ENCODE results near the gene SH3TC2.
"Not testable (repeated sequence)": the region's sequence is repeated elsewhere in the genome, so short reads cannot be mapped to it uniquely, and the experiment has no call there.

The SH3TC2 gene

DNA sequence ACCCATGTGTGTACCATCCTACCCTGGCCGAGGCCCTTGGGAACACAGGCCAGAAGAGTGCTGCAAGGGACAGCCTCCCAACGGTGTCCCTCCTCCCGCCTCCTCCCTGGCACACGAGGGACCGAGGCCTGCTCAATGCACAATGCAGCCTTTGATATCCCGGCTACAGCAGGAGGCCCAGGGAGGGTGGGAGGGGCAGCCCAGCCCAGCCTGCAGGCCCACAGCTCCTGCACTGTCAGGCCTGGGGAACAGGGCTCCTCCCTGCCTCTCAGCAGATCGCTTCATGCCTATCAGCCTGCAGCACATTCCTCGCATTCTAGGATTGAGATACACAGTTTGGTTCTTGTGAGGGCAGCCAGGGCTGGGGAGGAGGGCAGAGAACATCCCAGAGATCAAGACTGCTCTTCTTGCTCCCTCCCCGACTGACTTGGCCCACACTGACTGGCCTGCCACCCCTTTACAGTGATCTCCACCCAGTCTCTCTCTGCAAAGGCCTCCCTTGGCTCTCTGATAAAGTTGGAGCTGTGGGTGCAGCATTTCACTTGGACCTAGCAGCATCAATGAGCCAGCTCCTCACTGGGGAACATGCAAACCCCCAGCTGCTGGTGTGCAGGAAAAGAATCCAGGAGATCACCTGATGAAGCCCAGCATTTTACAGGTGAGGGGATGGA lies at the start of gene SH3TC2:
SH3TC2 (minus strand) TSS at position 46 of the 671 bp plus-strand sequence; CDS start at position 6, 40 bp downstream.
- peak; percentile 96 for DNase-seq

DNA sequence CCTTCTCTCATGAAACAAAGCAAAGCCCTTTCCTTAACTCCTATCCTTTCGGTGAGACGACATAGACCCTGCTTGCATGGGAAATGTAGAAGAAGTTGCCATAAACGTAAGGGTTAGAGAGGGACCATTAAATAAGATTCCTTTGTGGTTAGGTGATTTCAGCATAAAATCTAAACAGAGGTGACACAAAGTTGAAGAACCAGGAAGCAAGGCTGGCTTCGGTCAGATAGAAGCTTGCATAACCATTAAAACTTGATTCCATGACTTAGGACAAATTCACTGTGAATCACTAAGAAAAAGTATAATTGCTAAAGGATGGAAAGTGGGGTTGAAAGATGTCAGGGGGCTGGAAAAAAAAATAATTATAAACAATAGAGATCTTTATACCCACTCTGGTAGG lies 47.5 kb upstream of the SH3TC2 start:
- DNase-seq, result no peak

DNA sequence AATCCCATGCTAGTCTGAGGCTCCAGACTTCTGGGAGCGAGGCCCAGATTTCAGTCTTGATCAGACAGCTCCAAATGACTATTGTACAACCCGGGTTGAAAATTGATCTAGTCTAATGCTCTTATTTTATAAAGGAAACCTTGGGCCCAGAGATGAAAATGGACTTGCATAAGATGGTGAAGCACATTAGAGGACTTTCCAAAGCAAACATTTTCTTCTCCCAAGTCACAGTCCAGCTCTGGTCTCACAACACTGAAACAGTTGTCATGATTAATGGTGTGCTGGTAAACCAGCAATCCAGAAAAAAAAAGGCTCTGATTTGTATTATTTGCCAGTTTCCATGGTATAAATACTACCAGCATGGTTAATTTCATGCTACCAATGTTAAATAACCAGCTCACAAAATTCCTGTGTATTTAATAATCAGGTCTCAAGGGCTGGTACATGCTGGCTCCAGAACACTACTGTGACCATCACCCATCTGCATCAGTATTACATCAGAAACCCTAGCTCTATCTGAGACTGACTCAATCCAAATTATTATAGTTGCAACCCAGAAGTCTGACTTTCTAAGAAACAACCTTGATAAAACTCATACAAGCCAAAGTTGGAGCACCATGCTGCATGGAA lies 45.9 kb upstream of the SH3TC2 start:
- DNase-seq, result no peak

DNA sequence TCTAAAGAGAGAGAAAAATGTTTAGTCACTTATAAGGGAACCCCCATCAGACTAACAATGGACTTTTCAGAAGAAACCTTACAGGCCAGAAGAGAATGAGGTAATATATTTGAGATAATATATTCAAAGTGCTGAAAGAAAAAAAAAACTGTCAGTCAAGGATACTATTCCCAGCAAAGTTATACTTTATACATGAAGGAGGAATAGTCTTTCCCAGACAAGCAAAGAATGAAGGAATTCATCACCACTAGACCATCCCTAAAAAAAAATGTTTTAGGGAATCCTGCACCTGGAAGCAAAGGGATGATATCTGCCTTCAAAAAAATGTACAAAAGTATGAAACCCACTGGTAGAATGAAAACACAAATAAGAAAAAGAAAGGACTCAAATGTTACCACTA lies 37.5 kb upstream of the SH3TC2 start:
- DNase-seq, result no peak

DNA sequence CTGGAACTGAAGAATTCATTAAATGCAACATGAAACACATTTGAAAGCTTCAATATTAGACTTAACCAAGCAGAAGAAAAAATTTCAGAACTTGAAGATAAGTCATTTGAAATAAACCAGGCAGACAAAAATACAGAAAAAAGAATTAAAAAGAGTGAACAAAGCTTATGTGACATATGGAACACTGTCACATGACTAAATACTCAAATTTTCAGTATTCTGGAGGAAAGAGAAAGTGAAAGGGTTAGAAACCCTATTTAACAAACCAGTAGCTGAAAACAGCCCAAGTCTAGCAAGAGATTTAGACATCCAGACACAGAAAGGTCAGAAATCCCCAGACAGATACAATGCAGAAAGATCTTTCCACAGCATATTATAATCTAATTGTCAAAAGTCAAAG lies 37.1 kb upstream of the SH3TC2 start:
- no peak for DNase-seq

DNA sequence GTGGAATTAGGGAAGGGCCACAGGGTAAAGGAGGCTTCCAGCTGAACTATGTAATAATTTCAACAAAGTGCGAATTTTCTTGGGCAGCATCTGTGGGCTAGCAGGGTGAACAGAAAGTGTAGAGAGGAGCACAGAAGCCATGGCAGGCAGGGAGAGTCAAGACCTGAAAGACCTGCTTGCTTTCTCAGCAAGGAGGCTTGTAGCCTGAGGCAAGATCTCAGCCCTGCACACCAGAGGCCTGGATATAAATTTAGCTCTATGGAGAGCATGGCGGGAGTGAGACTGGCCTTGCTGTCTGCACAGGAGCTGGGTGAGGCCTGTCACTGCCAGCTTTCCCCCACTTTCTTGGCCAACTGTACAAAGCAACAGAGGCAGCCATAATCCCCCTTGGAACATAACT lies 32.1 kb upstream of the SH3TC2 start:
- DNase-seq, result no peak

DNA sequence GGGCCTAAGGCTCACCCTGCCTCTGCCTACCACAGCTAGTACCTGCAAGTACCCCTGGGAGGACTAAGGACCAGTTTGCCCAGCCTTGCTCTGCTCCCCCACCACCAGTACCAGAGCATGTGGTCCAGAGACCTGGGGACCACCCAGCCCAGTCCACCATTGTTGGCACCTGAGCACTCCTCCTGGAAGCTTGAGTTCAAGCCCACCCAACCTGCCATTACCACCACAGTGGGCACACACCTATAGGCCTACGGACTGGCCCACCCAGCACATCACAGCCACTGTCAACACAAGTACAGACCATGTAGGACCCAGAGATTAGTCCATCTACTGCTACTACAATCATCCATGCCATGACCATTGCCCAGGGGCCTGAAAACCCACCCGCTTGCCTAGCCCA lies 30.8 kb upstream of the SH3TC2 start:
- no peak for DNase-seq

DNA sequence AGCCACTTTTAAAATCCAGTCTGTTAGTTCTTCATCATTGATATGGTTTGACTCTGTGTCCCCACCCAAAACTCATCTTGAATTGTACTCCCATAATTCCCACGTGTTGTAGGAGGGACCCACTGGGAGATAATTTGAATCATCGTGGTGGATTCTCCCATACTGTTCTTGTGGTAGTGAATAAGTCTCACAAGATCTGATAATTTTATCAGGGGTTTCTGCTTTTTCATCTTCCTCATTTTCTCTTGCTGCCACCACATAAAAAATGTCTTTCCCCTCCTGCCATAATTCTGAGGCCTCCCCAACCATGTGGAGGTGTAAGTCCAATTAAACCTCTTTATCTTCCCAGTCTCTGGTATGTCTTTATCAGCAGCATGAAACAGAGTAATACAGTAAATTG lies 26.9 kb upstream of the SH3TC2 start:
- DNase-seq, result peak; percentile 26

DNA sequence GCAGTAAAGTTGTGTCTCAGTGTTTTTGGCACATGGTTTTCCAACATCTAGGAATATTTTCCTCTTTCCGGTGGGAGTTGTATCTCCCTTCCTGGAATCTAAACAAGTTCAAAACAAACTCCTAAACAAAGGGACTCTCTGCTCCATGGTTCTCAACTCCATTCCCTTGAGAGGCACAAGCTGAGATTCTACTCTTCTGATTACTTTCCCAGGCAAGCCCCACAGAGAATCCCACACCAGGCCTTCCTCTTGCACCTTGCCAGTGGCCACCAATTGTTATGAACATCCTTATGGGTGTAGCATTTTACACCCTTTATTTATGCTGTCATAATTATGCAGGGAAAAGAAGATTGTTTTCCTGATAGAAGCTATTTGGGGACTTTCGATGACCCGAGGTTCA lies 25.8 kb upstream of the SH3TC2 start:
- DNase-seq, result no peak

DNA sequence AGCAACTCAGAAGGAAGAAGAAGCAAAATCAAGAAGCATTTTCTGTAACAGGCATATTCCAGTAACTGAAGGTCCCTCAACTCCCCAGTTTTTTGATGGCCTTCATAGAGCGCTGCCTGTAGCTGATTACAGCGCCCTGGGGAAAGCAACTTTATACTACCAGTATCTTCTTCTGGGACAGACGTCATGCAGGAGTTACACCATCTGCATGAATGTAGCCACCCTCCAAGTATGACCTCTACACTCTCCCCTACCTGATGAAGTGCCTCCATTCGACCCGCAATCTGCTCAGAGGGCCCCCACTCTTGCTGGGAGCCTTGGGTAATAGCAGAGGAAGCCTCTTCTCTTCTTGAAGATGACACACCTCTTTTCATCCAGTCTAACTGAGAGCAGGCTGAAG lies 21.0 kb upstream of the SH3TC2 start:
- no peak for DNase-seq

DNA sequence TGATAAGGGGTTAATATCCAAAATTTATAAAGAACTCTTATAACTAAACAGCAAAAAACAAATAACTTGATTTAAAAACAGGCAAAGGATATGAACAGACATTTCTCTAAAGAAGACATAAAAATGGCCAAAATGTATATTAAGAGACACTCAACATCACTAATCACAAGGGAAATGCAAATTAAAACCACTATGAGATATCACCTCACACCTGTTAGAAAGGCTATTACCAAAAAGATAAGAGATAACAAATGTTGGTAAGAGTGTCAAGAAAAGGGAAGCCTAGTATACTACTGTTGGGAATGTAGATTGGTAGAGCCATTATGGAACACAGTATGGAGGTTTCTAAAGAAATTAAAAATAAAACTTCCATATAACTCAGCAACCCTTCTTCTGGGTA lies 19.4 kb upstream of the SH3TC2 start:
- DNase-seq, result no peak

DNA sequence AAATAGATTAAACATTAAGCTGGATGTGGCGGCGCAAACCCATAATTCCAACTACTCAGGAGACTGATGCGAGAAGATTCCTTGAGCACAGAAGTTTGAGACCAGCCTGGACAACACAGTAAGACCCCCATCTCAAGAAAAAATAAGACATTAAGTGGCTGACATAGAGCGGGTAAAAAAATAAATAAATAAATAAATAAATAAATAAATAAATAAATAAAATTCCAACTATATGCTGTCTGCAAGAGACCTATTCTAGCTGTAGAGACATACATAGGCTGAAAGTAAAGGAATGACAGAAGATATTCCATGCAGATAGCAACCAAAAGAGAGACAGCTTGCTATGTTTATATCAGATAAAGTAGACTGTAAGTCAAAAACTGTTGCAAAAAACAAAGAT lies 17.4 kb upstream of the SH3TC2 start:
- no peak for DNase-seq

DNA sequence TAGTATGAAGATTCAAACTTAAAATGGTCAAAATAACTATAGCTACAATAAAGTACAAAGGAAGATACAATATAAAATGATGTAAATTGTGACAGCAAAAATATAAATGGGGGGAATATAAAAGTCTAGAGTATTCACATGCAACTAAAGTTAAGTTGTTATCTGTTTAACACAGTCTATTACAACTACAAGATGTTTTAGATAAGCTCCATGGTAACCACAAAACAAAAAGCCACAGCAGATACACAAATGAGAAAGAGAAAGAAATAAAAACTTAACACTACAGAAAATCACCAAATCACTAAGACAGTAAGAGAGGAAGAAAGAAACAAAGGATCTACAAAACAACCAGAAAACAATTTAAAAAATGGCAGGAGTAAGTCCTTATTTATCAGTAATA lies 17.0 kb upstream of the SH3TC2 start:
- DNase-seq, result peak; percentile 92

DNA sequence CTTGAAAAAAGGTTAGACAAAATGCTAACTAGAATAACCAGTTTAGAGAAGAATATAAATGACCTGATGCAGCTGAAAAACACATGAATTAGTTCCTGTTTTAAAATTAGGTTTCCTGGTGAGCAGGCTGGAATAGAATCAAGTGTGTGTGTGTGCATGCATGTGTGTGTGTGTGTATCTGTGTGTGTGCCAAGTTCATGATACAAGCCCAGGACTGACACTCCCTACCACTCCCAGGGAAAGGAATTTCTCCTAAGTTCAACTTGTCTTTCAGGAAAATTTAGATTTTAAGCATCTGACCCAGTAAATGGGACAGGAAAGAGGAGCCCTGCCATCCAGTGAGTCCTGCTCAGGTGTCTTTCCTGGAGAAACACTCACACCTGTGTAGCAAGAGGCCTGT lies 11.2 kb upstream of the SH3TC2 start:
- DNase-seq, result not testable (repeated sequence)

DNA sequence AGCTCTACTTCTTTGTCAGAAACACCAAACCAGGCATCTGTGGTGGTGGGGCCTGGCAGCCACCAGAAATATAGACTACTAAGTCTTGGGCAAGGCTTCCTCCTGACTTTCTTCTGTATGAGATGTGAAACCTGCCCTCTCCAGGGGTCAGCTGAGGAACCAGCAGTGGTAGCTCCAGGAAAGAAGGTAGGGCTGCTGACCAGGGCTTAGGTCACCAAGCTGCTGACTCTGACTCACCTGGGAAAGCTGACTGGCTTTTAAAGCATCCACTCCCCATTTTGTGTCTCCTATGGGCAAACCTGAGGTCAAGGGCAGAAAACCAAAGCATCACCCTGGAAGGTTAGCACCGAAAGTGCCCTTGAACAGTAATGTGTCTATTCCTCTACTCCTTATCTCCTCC lies 10.4 kb upstream of the SH3TC2 start:
- no peak for DNase-seq

DNA sequence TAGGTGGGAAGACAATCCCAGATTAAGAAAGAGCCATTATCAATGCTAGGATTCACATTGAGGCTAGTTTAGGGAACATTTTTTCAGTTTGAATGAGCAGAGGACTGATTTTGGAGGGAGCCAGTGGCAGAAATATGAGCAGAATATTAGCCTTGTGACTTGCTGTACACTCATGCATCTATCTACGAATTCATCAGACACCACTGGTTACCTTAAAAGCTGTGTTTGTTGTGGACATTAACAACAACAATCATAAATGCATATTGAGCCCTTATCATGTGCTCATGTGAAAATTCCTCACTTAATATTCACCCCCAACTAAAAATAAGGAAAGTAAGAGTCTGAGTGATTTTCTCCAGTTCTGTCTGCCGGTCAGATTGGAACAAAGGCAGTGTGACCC lies 9.9 kb upstream of the SH3TC2 start:
- no peak for DNase-seq

DNA sequence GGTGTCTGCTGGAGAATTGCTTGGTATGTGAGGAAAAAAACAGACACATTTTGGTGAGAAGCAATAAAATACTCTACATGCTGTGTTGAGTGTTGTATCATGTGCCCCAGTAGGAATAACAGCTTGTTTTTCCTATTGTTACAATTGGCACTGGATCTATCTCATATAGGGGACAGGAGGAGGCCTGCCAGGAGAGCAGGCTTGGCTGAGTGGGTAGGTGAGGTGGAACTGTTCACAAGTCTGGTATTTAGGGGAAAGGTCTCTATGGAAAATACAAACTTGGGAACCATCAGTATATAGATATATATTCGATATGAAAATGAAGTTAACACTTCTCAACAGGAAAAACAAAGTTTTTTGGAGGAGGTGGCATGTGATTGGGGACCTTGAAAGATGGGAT lies 9.5 kb upstream of the SH3TC2 start:
- DNase-seq, result no peak

DNA sequence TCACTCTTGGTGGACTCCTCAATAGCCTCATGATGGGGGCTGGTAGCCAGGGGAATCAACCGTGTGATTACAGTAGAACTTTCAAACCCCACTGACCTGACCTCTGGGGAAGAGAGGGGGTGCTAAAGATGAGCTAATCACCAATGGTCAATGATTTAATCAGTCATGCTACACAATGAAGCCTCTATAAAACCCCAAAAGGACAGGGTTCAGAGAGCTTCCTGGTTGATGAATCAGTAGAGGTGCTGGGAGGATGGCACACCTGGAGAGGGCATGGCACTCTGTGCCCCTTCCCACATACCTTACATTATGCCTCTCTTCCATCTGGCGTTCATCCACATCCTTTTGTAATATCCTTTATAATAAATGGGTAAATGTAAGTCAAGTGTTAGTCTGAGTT lies 8.9 kb upstream of the SH3TC2 start:
- DNase-seq, result no peak

DNA sequence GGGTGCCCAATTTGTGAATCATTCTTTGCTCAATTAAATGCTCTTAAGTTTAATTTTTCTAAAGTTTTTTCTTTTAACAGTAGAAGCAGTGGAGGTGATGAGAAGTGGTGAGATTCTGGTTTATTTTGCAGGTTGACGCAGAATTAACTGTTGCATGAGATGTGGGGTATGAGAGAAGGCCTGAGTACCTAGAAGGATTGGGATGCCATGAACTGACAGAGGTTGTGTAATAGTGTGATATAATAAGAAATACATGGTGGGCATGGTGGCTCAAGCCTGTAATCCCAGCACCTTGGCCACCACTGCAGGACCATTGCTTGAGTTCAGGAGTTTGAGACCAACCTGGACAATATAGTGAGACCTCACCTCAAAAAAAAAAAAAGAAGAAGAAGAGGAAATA lies 8.4 kb upstream of the SH3TC2 start:
- DNase-seq, result no peak

DNA sequence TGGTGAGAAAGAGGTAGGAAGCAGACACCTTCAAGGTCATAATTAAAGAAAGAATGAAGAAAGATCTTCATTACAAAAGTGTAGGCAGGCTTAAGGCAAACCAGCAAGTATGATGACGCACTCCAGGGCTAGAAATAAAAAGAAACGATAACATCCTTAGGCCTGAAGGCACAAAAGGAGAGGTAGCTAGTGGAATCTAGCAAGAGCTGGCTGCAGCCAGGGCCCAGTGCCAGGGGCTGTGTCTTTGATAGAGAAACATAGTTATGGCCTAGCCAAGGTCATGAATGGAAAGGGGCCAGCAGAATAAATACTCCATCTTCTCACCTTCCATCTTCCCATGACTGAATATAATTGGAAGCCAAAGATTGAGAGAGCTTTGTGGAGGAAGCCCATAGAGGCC lies 6.8 kb upstream of the SH3TC2 start:
- no peak for DNase-seq

DNA sequence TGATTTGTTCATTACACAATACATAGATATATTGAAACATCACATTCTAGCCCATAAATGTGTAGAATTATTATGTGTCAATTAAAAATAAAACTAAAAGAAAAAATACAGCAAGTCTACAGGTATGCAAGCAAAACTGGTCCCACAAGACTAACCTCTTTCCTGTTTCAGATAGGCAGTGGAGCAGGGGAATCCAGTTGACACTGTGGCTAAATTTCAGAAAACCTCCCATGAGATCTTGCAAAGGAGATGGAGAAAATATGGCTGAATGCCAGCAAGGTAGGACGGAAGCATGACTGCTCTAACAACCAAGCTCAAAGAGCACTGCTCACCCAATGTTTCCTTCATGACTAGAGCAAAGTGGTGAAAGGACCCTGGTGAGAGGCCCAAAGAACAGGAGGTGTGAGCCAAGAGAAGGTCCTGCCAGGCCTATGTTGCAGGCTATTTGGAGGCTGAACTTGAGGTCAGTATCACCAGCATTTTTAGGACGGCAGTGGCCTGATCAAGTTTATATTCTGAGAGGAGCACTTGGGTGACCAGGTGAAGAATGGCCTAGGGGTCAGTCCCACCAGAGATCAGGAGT lies 1.1 kb upstream of the SH3TC2 start:
- no peak for DNase-seq

DNA sequence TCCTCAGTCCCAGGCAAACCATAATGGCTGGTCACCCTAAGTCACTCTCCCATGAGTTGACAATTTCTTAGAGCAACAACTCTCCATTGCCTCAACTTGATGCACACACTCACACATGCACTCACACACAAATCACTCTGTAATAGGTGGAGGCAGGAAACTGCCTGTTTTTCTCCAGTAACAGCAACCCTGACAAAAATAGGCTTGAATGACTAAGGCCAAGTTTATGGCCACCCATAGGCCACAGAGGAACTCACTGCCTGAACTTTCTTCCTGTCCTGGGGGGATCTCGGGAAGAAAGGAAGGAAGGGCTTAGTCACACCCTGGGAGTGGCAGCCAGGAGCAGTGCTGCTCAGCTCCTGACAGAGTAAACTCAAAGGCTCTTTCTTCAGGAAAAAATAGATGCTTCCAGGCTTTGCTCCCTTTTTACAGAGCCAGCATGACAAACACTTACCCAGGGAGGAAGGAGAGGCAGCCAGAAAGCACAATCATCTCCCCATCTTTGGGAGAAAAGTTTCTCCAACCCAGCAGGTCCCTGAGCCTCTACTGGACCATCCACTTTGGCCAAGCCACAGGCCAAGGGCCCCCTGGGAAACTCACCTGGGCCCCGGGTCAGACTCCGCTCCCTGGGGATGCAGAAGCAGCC lies 368 bp downstream of the SH3TC2 start:
- DNase-seq, result peak; percentile 55

DNA sequence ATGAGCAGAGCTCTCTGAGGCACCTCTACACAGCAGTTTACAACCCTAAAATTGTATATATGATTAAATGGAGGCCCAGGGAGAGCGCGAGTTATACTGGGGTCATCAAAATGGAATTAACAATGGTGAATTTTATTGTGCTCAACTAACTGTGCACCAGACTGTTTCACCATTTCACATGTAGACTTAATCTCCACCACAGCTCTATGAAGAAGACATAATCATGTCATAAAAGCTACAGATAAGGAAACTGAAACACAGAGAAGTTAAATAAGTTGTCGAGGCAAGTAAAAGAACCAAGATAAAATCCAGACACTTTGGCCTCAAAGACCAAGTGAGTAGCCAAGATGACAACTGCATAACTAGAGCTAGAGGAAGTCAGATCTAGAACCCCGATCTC lies 1.5 kb downstream of the SH3TC2 start:
- DNase-seq, result no peak

DNA sequence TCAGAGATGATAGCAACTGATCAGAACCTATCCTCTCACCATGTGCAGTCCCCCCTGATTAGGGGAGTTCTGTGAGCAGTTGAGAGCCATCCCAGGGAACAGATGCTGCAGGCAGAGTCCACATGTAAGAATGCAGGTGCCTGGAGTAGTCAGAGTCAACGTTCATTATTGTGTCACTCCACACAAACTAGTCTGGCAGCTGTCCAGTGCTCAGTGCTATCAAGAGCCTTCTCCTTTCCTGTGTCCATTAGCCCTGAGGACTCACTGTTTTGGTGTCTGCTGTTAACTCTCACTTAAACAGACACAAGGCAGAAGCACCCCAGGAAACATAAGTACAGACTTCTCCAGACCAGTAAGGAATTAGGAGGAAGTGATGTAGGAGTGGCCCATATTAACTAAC lies 2.5 kb downstream of the SH3TC2 start:
- peak; percentile 93 for DNase-seq
